Naive B cell (primary cell): ENCODE measurements around the gene TTC36. TPM values are rescaled to one million over a fixed set of nuclear protein-coding genes. Genes with fewer than 3 reads are reported as not detected.
A peak's percentile ranks its signal among the peaks of the same experiment; 100 is the strongest.

Experiments
- ATAC-seq, 2 donors: fragments of 150-1000 bp; cut with Tn5 transposase; 2 replicates each; pipeline ENCODE4 v1.10.0; 2021; ENCODE audit warnings: low read depth in 2 of 2, mild to moderate bottlenecking in 2 of 2, moderate library complexity in 2 of 2
- DNase-seq: peaks from one replicate; pipeline ENCODE4 v3.0.0; 2022
- H3K27ac Mint-ChIP-seq, 6 donors: one replicate each; pipeline ENCODE4 v1.8.0; 2020 to 2022; ENCODE audit warnings: mild to moderate bottlenecking in 6 of 6, mixed read lengths in 6 of 6, moderate library complexity in 5 of 6, inconsistent platforms in 2 of 6
- H3K27me3 Mint-ChIP-seq, 3 donors: one replicate each; pipeline ENCODE4 v1.8.0; 2021 to 2022; ENCODE audit warnings: mixed read lengths in 3 of 3, mild to moderate bottlenecking in 1 of 3
- H3K36me3 Mint-ChIP-seq, 2 donors: one replicate each; pipeline ENCODE4 v1.8.0; 2020 to 2022; ENCODE audit warnings: mixed read lengths in 2 of 2, inconsistent platforms in 1 of 2, mild to moderate bottlenecking in 1 of 2
- H3K4me1 Mint-ChIP-seq, 3 donors: one replicate each; pipeline ENCODE4 v1.8.0; 2020 to 2022; ENCODE audit warnings: mixed read lengths in 3 of 3, inconsistent platforms in 1 of 3, mild to moderate bottlenecking in 1 of 3, moderate library complexity in 1 of 3
- H3K4me3 Mint-ChIP-seq, 8 donors: one replicate each; pipeline ENCODE4 v1.8.0; 2020 to 2022; ENCODE audit warnings: mild to moderate bottlenecking in 8 of 8, mixed read lengths in 8 of 8, moderate library complexity in 8 of 8, inconsistent platforms in 2 of 8
- H3K9me3 Mint-ChIP-seq, 7 donors: one replicate each; pipeline ENCODE4 v1.8.0; 2020 to 2022; ENCODE audit warnings: mixed read lengths in 7 of 7, mild to moderate bottlenecking in 5 of 7, inconsistent platforms in 2 of 7, moderate library complexity in 1 of 7
- polyA plus RNA-seq, 6 donors: library from polyadenylated mRNA; unstranded; fragments of 300-500 nt; fragmentation: Illumina TruSeq; gene quantifications; one replicate each; pipeline ENCODE4 v1.2.3, GENCODE V29; 2021; ENCODE audit warnings: low read depth in 6 of 6

The TTC36 gene
- polyA plus RNA-seq, 6 donors from 2014 or later, result not detected

DNA sequence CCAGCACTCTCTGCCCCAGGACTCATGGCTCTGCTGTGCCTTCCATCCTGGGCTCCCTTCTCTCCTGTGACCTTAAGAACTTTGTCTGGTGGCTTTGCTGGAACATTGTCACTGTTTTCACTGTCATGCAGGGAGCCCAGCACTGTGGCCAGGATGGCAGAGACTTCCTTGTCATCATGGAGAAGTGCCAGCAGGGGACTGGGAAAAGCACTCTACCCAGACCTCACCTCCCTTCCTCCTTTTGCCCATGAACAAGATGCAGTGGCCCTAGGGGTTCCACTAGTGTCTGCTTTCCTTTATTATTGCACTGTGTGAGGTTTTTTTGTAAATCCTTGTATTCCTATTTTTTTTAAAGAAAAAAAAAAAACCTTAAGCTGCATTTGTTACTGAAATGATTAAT is 2.9 kb upstream of the TTC36 start:
- ATAC-seq, result no peak
- Mint-ChIP-seq H3K4me1 (peaks cover 8 to 19% (median 14%) of the 10 kb centered on the region in 3 donors), H3K9me3 (peaks cover 0 to 1% (median 0%) of the 10 kb centered on the region in 7 donors), H3K27ac (peak overlapping the region in 4 of 6 donors; percentile 12 to 75 (median 36)), H3K36me3 (peaks cover 4 to 7% of the 10 kb centered on the region in 2 donors), H3K4me3 (no peak overlapping the region), H3K27me3 (no peaks in the 10 kb centered on the region)
- DNase-seq, result no peak

DNA sequence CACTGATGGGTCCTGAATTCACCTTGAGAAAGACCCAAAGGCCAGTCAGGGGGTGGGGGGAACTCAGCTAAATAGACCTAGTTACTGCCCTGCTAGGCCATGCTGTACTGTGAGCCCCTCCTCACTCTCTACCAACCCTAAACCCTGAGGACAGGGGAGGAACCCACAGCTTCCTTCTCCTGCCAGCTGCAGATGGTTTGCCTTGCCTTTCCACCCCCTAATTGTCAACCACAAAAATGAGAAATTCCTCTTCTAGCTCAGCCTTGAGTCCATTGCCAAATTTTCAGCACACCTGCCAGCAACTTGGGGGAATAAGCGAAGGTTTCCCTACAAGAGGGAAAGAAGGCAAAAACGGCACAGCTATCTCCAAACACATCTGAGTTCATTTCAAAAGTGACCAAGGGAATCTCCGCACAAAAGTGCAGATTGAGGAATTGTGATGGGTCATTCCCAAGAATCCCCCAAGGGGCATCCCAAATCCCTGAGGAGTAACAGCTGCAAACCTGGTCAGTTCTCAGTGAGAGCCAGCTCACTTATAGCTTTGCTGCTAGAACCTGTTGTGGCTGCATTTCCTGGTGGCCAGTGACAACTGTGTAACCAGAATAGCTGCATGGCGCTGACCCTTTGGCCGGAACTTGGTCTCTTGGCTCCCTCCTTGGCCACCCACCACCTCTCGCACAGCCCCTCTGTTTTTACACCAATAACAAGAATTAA is 2.4 kb upstream of the TTC36 start:
- peak overlapping the region in 1 of 8 donors; percentile 75 for H3K4me3 Mint-ChIP-seq
- H3K36me3 Mint-ChIP-seq, result peaks cover 2 to 4% of the 10 kb centered on the region in 2 donors
- H3K27me3 Mint-ChIP-seq, result no peaks in the 10 kb centered on the region
- DNase-seq (no peak), ATAC-seq (no peak)
- peaks cover 0 to 1% (median 0%) of the 10 kb centered on the region in 7 donors for H3K9me3 Mint-ChIP-seq
- H3K27ac Mint-ChIP-seq, result peak overlapping the region in 4 of 6 donors; percentile 24 to 79 (median 72)
- peaks cover 12 to 25% (median 18%) of the 10 kb centered on the region in 3 donors for H3K4me1 Mint-ChIP-seq

DNA sequence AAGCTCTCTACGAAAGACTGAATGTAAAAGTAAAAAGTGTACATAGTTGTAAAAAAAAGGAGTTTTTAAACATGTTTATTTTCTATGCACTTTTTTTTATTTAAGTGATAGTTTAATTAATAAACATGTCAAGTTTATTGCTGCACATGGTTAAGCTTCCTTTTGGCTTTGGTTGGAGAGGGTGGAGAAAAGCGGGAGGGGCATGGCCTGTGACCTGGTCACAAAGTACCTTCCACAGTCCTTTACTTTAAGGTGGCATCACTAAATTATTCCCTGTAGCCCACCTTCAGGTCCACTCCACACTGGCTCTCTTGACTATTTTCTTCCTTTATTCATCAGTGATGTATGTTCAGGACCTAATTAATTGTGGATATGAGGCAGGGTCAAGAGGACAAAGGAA is 586 bp upstream of the TTC36 start:
- Mint-ChIP-seq H3K9me3 (peaks cover 0 to 1% (median 0%) of the 10 kb centered on the region in 7 donors), H3K4me1 (peaks cover 20 to 33% (median 27%) of the 10 kb centered on the region in 3 donors), H3K27me3 (no peaks in the 10 kb centered on the region), H3K36me3 (no peaks in the 10 kb centered on the region), H3K4me3 (no peak overlapping the region), H3K27ac (peak overlapping the region in 2 of 6 donors; percentile 56 to 79)
- no peak for DNase-seq
- no peak for ATAC-seq

DNA sequence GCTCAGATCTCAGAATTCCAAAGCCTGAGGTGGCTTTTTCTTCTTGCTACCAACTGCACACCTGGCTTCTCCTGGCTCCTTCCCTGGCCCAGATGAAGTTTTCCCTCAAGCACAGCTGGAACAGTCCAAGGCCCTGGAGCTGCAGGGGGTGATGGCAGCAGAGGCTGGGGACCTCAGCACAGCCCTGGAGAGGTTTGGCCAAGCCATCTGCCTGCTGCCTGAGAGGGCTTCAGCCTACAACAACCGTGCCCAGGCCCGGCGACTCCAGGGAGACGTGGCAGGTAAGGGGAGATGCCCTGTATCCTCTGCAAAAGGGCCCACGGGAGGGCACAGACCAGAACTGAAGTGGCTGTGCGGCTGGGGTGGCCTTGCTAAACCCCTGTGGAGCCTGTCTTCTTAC is 1.2 kb downstream of the TTC36 start:
- H3K4me3 Mint-ChIP-seq, result peak overlapping the region in 1 of 8 donors; percentile 85

DNA sequence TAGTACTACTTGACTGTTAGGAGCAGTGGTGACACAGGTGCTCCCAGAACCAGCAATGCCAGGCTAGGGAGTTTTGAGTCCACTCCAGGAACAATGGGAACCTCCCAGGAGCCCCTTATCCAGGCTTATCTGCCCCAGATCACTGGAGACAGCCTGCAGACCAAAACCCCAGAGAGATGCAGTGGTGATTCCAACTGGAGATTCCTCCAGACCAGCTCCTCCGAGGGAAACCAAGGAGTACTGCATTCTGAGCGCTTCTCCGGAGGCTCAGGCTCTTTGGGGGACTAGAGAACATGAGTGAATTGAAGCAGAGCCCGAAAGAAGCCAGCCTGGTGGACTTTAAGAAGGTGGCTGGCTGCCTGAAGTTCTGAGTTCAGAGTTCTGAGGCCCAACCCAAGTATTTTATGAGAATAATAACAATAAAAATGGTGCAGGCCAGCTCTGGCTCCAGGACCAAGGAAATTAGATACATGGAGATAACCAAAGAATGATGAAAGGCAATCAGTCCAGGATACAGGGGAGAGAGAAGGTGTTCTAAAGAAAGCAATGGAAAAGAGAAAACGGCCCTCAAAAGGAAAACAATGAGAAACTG is 2.4 kb downstream of the TTC36 start:
- Mint-ChIP-seq H3K27me3 (no peaks in the 10 kb centered on the region), H3K27ac (peak overlapping the region; percentile 1 to 75 (median 48)), H3K36me3 (no peaks in the 10 kb centered on the region), H3K9me3 (peaks cover 0 to 1% (median 0%) of the 10 kb centered on the region in 7 donors), H3K4me1 (peaks cover 23 to 33% (median 26%) of the 10 kb centered on the region in 3 donors), H3K4me3 (peak overlapping the region; percentile 85 to 96 (median 88))
- DNase-seq, result no peak
- ATAC-seq, result no peak

More for the DNA sequence above, 1.2 kb downstream of the TTC36 start:
- H3K9me3 Mint-ChIP-seq, result peaks cover 0 to 1% (median 0%) of the 10 kb centered on the region in 7 donors
- DNase-seq (no peak), ATAC-seq (no peak)
- no peak overlapping the region for H3K27ac Mint-ChIP-seq
- peaks cover 23 to 42% (median 30%) of the 10 kb centered on the region in 3 donors for H3K4me1 Mint-ChIP-seq
- no peaks in the 10 kb centered on the region for H3K36me3 Mint-ChIP-seq
- H3K27me3 Mint-ChIP-seq, result no peaks in the 10 kb centered on the region

DNA sequence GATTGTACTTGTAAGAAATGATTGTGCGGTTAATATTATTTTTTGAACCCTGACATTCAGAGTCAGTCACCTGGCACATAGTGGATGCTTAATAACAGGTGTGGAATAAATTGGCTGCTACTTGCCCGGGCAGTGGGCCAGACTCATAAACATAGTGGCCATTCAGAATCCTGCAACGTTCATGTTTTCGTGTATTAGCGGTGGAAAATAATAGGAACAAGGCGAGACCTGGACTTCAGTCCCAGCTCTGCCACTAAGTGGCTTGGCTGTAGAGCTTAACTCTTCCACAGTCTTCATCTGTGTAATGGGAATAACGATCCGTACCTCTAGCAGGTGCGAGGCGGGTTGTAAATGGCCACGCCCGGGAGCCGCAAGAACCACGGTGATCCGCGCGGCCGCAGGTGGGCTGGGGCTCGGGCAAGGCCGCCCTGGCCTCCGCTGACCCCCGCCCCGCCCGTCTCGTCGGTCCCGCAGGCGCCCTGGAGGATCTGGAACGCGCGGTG is 3.0 kb downstream of the TTC36 start:
- peak overlapping the region; percentile 85 to 96 (median 88) for H3K4me3 Mint-ChIP-seq
- no peaks in the 10 kb centered on the region for H3K27me3 Mint-ChIP-seq
- peaks cover 23 to 28% (median 26%) of the 10 kb centered on the region in 3 donors for H3K4me1 Mint-ChIP-seq

GRCh38 chr11:118530683-118531596 is 3.7 kb downstream of the TTC36 start, which contains the start of gene TMEM25:
TMEM25 (plus strand) TSS chr11:118531192; CDS start chr11:118531802, 610 bp downstream.
- Mint-ChIP-seq H3K27me3 (no peaks in the 10 kb centered on the region), H3K27ac (peak within 1 kb of the TSS; percentile 40 to 98 (median 54)), H3K4me3 (peak within 1 kb of the TSS; percentile 85 to 96 (median 94)), H3K36me3 (no peaks in the 10 kb centered on the region), H3K9me3 (no peaks in the 10 kb centered on the region), H3K4me1 (peaks cover 23 to 28% (median 26%) of the 10 kb centered on the region in 3 donors)
- peak; percentile 84 to 88 for ATAC-seq
- peak; percentile 63 for DNase-seq

More for the DNA sequence above, 3.0 kb downstream of the TTC36 start:
- ATAC-seq (no peak), DNase-seq (no peak)
- peak overlapping the region in 3 of 6 donors; percentile 40 to 75 (median 56) for H3K27ac Mint-ChIP-seq
- no peaks in the 10 kb centered on the region for H3K9me3 Mint-ChIP-seq
- H3K36me3 Mint-ChIP-seq, result no peaks in the 10 kb centered on the region

- peak overlapping the region in 4 of 6 donors; percentile 34 to 98 (median 50) for H3K27ac Mint-ChIP-seq
- peak overlapping the region; percentile 85 to 96 (median 94) for H3K4me3 Mint-ChIP-seq
- H3K27me3 Mint-ChIP-seq, result no peaks in the 10 kb centered on the region
- ATAC-seq, result peak; percentile 7 to 10
- H3K9me3 Mint-ChIP-seq, result no peaks in the 10 kb centered on the region
- no peaks in the 10 kb centered on the region for H3K36me3 Mint-ChIP-seq
- peaks cover 23 to 28% (median 26%) of the 10 kb centered on the region in 3 donors for H3K4me1 Mint-ChIP-seq
- DNase-seq, result no peak
Measured at GRCh38 chr11:118531597-118532084, 4.4 kb downstream of the TTC36 start.

DNA sequence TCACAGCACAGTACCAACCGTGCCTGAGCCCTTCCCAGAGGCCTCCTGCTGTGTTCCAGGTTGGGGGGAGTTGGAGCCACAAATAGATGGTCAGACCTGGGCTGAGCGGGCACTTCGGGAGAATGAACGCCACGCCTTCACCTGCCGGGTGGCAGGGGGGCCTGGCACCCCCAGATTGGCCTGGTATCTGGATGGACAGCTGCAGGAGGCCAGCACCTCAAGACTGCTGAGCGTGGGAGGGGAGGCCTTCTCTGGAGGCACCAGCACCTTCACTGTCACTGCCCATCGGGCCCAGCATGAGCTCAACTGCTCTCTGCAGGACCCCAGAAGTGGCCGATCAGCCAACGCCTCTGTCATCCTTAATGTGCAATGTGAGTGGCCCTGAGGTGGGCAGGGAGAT is 4.8 kb downstream of the TTC36 start:
- no peak for DNase-seq
- Mint-ChIP-seq H3K27me3 (no peaks in the 10 kb centered on the region), H3K4me1 (peaks cover 23 to 28% (median 26%) of the 10 kb centered on the region in 3 donors), H3K36me3 (no peaks in the 10 kb centered on the region), H3K27ac (peak overlapping the region in 1 of 6 donors; percentile 49), H3K9me3 (no peaks in the 10 kb centered on the region), H3K4me3 (peak overlapping the region; percentile 85 to 96 (median 94))
- ATAC-seq, result no peak

- Mint-ChIP-seq H3K9me3 (no peaks in the 10 kb centered on the region), H3K27me3 (no peaks in the 10 kb centered on the region), H3K36me3 (no peaks in the 10 kb centered on the region), H3K27ac (peak overlapping the region in 1 of 6 donors; percentile 51), H3K4me1 (peaks cover 20 to 28% (median 21%) of the 10 kb centered on the region in 3 donors), H3K4me3 (peak overlapping the region in 5 of 8 donors; percentile 28 to 96 (median 85))
- DNase-seq (no peak), ATAC-seq (no peak)
Measured at GRCh38 chr11:118532852-118533768, 5.8 kb downstream of the TTC36 start.

DNA sequence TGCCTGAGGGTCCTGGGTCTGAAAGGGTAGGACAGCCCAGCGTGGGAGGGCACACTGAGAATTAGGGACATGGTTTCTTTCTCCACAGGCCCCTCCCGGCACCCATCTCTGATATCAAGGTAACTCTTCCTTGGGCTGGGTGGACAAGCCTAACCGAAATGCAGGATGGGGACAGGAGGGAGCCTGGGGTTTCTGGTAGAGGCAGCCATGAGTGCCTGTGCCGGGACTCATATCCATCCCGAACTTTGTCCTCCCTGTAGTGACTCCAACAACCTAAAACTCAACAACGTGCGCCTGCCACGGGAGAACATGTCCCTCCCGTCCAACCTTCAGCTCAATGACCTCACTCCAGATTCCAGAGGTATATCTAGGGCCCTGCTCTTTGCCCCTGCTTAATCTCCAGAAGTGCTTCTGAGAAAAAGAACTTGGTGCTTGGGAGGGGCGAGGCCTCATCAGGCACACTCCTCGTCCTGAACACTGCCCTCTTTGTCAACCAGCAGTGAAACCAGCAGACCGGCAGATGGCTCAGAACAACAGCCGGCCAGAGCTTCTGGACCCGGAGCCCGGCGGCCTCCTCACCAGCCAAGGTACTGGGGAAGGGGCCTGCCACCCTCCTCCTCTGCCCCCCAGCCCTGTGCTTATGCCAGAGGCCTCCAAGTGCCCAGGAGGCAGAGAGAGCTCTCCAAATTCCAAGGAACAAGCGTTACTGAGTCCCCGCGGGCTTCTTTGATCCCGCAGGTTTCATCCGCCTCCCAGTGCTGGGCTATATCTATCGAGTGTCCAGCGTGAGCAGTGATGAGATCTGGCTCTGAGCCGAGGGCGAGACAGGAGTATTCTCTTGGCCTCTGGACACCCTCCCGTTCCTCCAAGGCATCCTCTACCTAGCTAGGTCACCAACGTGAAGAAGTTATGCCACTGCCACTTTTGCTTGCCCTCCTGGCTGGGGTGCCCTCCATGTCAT is 6.8 kb downstream of the TTC36 start:
- no peak overlapping the region for H3K27ac Mint-ChIP-seq
- no peaks in the 10 kb centered on the region for H3K36me3 Mint-ChIP-seq
- peaks cover 18 to 26% (median 18%) of the 10 kb centered on the region in 3 donors for H3K4me1 Mint-ChIP-seq
- ATAC-seq (no peak), DNase-seq (no peak)
- peak overlapping the region in 3 of 8 donors; percentile 42 to 69 (median 54) for H3K4me3 Mint-ChIP-seq
- H3K9me3 Mint-ChIP-seq, result peaks cover 0 to 2% (median 0%) of the 10 kb centered on the region in 7 donors
- no peaks in the 10 kb centered on the region for H3K27me3 Mint-ChIP-seq
